Activated CD8-positive, alpha-beta memory T cell treated with anti-CD3 and anti-CD28 coated beads for 1 hour (primary cell): ENCODE data around the gene LOXL4.

ENCODE experiments used
- DNase-seq, 2 donors: peaks; one replicate each; pipeline ENCODE4 v3.0.0-alpha.2; 2020; ENCODE audit warnings: low read depth in 1 of 2; ENCODE audit errors: extremely low read depth in 1 of 2

LOXL4 gene

DNA sequence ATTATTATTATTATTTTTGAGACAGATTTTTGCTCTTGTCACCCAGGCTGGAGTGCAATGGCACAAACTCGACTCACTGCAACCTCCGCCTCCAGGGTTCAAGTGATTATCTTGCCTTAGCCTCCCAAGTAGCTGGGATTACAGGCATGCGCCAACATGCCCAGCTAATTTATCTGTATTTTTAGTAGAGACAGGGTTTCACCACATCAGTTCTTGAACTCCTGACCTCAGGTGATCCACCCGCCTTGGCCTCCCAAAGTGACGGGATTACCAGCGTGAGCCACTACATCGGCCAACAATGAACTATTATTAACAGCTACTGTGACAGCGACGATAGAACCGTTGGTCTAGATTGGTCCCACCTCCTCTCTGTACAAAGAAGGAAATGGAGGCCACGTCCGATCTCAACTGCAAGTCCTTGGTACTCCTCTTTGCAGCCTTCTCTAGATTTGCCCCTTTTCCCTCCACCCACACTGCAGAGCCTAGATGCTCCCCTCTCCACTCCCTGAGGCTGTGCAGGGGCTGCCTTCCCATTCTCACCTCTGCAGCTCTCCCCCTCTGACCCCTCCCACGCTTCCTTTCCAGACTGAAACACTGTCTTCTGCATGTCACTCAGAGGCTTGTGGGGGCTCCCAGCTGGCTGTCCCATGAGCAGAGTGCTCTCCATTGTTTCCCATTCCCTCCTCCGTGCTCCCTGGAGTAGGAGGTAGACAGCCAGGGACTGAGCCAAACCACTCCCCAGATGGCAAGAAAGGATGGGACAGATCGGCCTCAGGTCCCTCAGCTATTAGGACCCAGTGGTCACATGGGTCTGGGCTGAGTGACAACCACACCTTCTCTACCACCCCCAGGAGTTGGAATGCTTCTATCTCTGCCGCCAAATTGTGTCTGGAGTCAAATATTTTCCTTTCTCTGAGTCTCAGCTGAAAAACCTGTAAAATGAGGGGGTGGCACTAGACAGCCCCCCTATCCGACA is 2.3 kb downstream of the LOXL4 start:
- DNase-seq = no peak

DNA sequence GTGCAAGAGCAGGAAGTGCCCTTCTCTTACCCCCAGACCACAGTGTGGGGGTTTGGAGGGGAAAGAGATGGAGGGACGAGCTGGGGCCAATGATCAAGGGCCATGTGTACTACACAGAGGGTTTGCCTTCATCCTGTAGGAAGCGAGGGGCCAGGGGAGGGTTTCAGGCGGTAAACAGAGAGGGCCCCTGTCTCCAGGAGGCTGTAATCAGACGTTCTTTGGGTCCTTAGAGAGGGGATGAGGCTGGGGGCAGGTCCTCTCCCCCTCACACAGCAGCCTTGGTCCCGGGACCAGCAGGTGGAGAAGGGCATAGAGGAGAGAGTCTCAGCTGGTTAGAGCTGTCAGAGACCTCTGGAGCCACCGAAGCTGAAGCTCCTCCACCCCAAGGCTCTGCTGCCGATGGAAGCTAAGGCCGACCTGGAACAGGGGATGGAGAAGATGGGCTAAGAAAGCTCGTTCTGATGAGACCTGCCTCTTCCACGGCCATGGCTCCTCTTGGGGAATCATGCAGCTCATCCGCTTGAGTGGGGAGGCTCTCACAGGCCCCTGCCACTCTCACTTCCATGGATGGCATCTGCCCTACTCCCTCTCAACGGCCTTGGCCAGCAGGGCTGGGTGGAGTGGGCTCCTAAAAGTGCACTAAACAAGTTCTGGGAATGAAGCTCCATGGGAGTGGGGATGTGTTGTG is 3.5 kb downstream of the LOXL4 start:
- DNase-seq = no peak

GRCh38 chr10:98263088-98263487 is 4.9 kb downstream of the LOXL4 start:
- no peak for DNase-seq

DNA sequence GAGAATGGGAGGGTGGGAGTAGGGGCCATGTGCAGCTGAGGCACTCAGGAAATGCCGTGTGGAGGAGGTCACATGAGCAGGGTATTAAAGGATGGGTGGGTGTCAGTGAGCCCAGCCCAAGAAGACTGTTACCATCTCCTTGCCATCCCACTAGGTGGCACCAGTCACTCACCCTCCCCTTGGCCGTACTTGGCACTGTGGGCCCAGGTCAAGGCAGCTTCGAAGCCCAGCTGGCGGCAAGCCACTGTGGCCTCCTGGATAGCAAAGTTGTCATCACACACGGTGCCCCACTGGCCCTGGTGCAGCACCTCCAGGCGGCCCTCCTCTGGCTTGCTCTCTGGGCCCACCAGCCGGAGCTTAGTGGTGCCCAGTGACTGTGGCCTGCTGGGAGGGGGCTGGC is 5.4 kb downstream of the LOXL4 start:
- DNase-seq = no peak

DNA sequence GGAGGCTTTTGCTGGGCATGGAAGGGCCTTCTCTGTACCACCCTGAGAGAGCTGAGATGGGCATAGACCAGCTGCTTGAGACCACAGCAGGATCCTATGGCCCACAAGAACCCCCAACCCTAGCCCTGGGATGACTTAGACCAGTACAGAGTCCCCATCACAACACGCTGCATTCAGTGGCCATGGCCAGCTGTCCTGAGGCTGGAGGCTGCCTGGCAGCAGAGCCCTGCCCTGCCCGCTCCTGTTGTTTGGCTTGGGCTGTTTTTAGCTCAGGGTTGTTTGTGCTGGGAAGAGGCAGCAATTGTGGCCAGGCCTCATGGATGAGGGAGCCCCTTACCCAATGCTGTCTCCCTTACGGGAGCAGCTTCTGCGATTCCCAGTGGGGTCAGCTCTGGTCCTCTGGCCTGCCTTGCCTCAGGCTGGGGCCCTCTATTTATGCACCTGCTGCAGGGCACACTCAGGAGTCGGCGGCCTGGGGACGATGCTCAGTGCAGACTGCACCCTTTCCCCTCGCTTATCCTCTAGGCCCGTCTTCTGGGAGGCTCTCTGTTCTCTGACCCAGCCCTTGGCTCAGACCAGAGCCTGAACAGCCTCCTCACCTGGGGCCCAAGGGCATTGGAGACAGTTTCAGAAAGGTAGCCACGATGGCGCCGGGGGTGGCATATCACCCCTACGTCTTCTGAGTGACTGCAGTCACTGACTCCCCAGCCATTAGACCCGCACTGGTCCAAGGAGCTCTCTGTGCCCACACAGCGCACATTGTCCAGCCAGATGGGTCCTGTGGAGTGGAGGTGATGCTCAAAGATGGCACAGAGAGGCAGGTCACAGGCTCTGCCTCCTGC is 6.3 kb downstream of the LOXL4 start:
- no peak for DNase-seq

DNA sequence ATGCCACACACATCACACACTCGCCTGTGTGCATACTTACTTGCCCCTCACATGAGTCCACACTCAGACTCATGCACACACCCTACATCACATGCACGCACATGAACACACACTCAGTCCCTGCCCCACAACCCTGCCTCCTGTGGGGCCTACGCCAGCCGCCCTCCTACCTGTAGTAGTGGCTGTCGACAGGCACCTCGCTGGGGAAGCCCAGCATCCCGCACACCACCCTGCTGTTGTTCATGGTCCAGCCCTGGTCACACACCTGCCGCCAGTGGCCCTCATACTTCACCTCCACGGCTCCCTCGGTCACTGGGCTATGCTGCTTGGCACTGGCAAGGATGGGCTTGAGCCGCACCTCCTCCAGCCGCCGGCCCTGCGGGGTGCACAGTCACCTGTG is 7.2 kb downstream of the LOXL4 start:
- no peak for DNase-seq

- no peak for DNase-seq
Measured at GRCh38 chr10:98260350-98260749, 7.6 kb downstream of the LOXL4 start.

DNA sequence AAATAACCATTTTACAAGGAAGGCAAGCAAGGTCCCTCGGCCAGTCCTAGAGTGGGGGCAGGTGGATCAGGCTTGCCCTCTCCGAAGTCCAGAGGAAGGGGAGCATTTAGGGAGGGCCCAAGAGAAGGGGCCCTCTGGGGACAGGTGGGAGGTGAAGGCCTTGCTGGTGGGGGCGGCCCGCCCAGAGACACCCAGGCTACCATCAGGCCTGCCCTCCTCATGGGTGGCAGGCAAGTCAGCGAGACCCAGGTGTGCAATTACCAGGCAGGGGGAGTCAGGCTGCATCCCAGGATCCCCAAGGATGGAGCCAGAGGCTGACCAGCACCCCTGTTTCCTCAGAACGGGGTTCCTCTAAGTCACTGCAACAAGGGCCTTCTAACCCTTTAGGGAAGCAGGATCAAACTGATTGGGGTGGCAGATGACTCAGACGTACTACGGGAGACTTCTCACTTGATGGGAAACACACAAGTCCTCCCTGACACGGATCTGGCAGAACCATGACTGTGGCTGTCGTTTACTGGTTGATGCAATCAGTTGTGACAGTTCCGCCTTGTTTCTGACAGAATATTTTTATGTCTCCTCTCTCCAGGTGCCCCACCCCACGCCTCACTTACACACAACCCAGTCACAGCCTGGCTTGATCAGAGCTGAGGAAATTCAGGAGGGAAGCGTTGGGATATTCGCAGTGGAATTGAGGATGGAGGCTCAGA is 8.2 kb downstream of the LOXL4 start:
- no peak for DNase-seq

GRCh38 chr10:98258683-98259454 is 9.1 kb downstream of the LOXL4 start:
- DNase-seq = no peak

DNA sequence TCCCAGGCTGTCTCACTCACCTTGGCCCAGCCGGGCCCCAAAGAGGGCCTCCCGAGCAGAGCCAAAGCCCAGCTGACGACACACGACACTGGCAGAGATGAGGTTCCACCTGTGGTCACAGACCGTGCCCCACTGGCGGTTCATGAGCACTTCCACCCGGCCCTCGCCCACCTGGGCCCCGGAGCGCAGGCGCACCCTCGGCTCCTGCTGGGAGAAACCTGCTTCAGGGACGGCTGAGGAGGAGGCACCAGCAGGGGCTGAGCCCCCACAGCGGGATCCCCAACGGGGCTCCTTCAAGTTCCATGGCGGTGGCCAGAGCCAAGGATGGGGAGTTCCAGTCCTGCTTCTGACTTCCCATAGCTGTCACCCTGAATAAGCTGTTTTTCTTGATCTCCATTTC is 10.0 kb downstream of the LOXL4 start:
- no peak for DNase-seq

GRCh38 chr10:98257198-98257597 is 10.8 kb downstream of the LOXL4 start:
- DNase-seq = no peak

DNA sequence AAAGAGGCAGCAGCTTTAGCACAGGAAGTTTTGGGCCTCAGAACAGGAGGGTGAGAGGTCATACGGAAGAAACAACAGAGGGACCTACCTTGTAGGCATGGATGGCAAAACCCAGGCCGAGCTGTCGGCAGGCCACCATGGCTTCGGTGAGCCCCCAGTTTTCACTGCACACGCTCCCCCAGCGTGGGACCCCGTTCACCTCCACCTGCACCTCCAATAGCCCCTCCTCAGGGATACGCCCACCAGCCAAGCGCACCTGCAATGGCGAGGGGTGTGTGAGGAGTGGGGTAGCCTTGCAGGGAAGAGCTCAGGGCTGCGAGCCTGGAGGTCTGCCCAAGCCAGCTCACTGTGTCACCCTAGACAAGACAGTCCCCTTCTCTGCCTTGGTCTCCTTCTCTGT is 11.3 kb downstream of the LOXL4 start:
- no peak for DNase-seq

- no peak for DNase-seq
Measured at GRCh38 chr10:98255146-98255877, 12.7 kb downstream of the LOXL4 start.

DNA sequence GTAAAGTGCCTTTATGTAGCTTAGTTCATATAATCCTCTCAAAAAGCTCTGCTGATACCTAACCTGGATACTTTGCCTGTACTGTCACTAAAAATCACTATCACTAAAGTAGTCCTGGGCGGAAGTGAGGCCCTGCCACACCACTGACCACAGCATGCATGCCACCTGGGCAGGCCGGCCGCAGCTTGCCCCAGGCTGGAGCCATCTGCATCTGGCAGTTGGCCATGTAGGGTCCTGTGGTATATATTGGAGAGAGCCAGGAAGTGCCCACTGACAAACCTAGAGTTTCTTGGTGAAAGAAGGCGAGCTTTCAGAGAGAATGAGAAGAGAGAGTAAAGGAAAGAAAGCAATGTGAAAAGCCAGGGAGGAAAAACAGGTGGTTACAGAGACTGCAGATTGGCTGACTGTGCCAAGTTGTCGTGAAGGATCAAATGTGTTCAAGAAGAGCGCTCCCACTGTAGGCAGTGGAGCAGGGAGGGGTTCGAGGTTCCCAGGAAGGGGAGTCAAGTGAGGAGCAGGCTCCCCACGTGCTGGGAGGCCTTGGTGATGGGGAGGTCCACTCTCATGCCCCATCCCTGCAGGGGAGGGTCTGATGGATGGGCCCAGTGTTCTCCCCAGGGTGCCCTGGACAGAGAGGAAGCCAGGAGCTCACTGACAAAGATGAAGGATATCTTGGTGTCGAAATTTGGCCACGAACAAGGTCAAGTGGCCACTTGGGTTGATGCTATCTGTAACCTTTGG is 13.6 kb downstream of the LOXL4 start:
- no peak for DNase-seq

DNA sequence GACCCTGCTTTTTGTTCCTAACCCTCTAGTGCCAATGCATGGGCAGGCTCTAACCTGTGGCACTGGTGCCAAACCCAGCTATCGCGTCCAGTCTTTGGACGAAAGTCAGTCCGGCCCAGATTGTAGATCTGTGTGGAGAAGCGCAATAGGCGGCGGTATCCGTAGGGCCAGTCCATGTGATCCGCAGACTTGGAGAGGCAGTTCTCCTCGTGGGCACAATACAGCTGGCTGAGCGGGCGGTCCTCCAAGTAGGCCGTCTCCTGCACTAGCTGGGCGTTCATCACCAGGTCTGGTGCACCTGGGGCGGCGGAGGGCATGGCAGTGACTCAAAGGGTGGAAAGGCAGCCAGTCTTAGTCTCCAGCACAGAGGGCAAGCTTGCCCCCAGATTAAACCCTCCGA is 14.5 kb downstream of the LOXL4 start:
- DNase-seq = no peak

DNA sequence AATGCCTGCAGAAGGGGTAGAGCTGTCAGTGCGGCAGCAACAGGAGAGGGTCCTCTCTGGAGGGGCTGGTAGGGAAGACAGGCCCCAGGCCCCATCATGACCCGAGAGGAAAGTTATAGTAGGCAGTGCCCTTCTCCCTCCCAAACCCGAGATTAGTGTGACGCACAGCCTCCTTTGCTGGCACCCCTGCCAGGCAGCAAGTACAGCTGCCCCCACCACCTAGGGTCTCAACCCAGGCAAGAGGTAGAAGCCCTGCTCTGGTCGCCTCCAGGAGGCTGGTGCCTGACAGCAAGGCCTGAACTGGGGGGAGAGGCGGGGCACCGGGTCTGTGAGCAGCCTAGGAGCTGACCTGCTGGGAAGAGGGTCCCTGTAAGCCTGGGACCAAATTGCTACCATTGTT is 15.5 kb downstream of the LOXL4 start:
- DNase-seq = no peak

GRCh38 chr10:98251399-98251798 is 16.6 kb downstream of the LOXL4 start:
- no peak for DNase-seq

DNA sequence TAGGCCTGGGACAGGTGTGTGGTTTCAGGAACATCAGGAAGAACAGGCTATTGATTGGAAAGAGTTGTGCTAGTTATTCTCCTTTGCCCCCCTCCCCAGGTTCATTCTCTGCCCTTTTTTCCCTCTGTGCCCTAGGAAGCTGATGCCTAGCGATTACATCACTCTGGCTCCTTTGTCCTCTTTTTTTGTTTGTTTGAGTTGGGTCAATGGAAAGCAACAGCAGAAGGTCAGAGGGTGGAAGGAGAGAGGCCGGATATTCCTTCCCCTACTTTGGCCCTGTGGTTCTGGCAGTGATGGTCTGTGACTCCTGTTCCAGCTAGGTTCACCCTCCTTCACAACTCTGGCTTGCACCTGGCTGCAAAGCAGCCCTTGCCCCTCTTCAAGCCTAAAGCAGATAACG is 18.9 kb downstream of the LOXL4 start:
- DNase-seq = no peak

GRCh38 chr10:98248018-98248417 is 20.0 kb downstream of the LOXL4 start:
- no peak for DNase-seq
